ENCODE results near the gene MACROD1.

Gene MACROD1

GRCh38 chr11:64203421-64204079 is 37.6 kb upstream of the MACROD1 start:
- H3K4me3 ChIP-seq (ENCODE audit: low read depth, low read length), result no peak overlapping the region
- no peak for TF ChIP-seq CTCF (IDR thresholded peaks at IDR 0.05; ENCODE audit: low read depth, low read length)
- in situ Hi-C loops (cut with HindIII; ENCODE audit: low sequenced_read_pairs), result no loop called here
- DNase-seq (ENCODE audit: low read depth, low spot score), result no peak

GRCh38 chr11:64202992-64203391 is 37.1 kb upstream of the MACROD1 start:
- in situ Hi-C loops (cut with HindIII; ENCODE audit: low sequenced_read_pairs), result no loop called here
- DNase-seq (ENCODE audit: low read depth, low spot score), result no peak
- no peak for TF ChIP-seq CTCF (IDR thresholded peaks at IDR 0.05; ENCODE audit: low read depth, low read length)
- H3K4me3 ChIP-seq (ENCODE audit: low read depth, low read length), result no peak overlapping the region

GRCh38 chr11:64201543-64201942 is 35.6 kb upstream of the MACROD1 start:
- no peak for TF ChIP-seq CTCF (IDR thresholded peaks at IDR 0.05; ENCODE audit: low read depth, low read length)
- in situ Hi-C loops (cut with HindIII; ENCODE audit: low sequenced_read_pairs), result no loop called here
- no peak for DNase-seq (ENCODE audit: low read depth, low spot score)

GRCh38 chr11:64198511-64198910 is 32.6 kb upstream of the MACROD1 start:
- in situ Hi-C loops (cut with HindIII; ENCODE audit: low sequenced_read_pairs), result no loop called here
- DNase-seq (ENCODE audit: low read depth, low spot score), result no peak
- no peak overlapping the region for H3K4me3 ChIP-seq (ENCODE audit: low read depth, low read length)
- no peak for TF ChIP-seq CTCF (IDR thresholded peaks at IDR 0.05; ENCODE audit: low read depth, low read length)

More at GRCh38 chr11:64201543-64201942, 35.6 kb upstream of the MACROD1 start:
- H3K4me3 ChIP-seq (ENCODE audit: low read depth, low read length), result no peak overlapping the region

- no peak for DNase-seq (ENCODE audit: low read depth, low spot score)
- no peak for TF ChIP-seq CTCF (IDR thresholded peaks at IDR 0.05; ENCODE audit: low read depth, low read length)
- H3K4me3 ChIP-seq (ENCODE audit: low read depth, low read length), result no peak overlapping the region
- in situ Hi-C loops (cut with HindIII; ENCODE audit: low sequenced_read_pairs), result no loop called here
Observed at GRCh38 chr11:64196626-64197025, 30.7 kb upstream of the MACROD1 start.

GRCh38 chr11:64192434-64192833 is 26.5 kb upstream of the MACROD1 start:
- in situ Hi-C loops (cut with HindIII; ENCODE audit: low sequenced_read_pairs), result no loop called here
- no peak overlapping the region for H3K4me3 ChIP-seq (ENCODE audit: low read depth, low read length)
- TF ChIP-seq CTCF (IDR thresholded peaks at IDR 0.05; ENCODE audit: low read depth, low read length), result no peak
- no peak for DNase-seq (ENCODE audit: low read depth, low spot score)

All from astrocyte of the spinal cord (primary cell).